ENCODE measurements around the gene PHF12. TPM values are rescaled to one million over a fixed set of nuclear protein-coding genes. Genes with fewer than 3 reads are reported as not detected.
A peak's percentile ranks its signal among the peaks of the same experiment; 100 is the strongest.

Gene PHF12
- total and polyA plus RNA-seq, 2 donors (not counting 1 experiment from before 2014, with no cell fraction given): 10.1 to 14.2 TPM

- H3K36me3 ChIP-seq (ENCODE audit: control insufficient read depth, insufficient read depth, low read length): peaks cover 5% of the 10 kb centered on the region
- H3K9ac ChIP-seq (ENCODE audit: insufficient read depth, low read length): no peak overlapping the region
- no peak overlapping the region for H3K4me3 ChIP-seq (replicated peaks in 1 of 4; ENCODE audit: control extremely low read depth in 1 of 4, insufficient read depth in 1 of 4, low read depth in 3 of 4, low read length in 4 of 4)
- peaks cover 13% of the 10 kb centered on the region for H3K4me1 ChIP-seq (ENCODE audit: control insufficient read depth, extremely low read depth, insufficient read depth, low read length)
- H3K27ac ChIP-seq (ENCODE audit: insufficient read depth, low read length): peak overlapping the region; percentile 28
- H3K9me3 ChIP-seq (ENCODE audit: control insufficient read depth, insufficient read depth, low read depth, low read length): no peaks in the 10 kb centered on the region
- H3K79me2 ChIP-seq (ENCODE audit: control insufficient read depth, insufficient read depth, low read length): peaks cover 42% of the 10 kb centered on the region
- no peak overlapping the region for H2AFZ ChIP-seq (ENCODE audit: low read length)
- H3K4me2 ChIP-seq (ENCODE audit: extremely low read depth, insufficient read depth, low read length): no peak overlapping the region
- H4K20me1 ChIP-seq (ENCODE audit: control insufficient read depth, extremely low read depth, insufficient read depth, low read length): peaks cover 3% of the 10 kb centered on the region
- DNase-seq (ENCODE audit: low read depth in 2 of 2): no peak
- TF ChIP-seq EZH2 (IDR thresholded peaks at IDR 0.05; ENCODE audit: low read length, missing control alignments) (no peak), CTCF (conservative IDR thresholded peaks at IDR 0.05 in 1 of 2, IDR thresholded peaks at IDR 0.05 in 1 of 2; ENCODE audit: low read depth in 1 of 2, low read length in 2 of 2) (no peak)
- H3K27me3 ChIP-seq (ENCODE audit: control insufficient read depth, insufficient read depth, low read length): no peaks in the 10 kb centered on the region
Measured at GRCh38 chr17:28926366-28926765, 25.0 kb downstream of the PHF12 start.

- Histone ChIP-seq H3K27ac (ENCODE audit: insufficient read depth, low read length) (peak overlapping the region; percentile 58), H3K79me2 (ENCODE audit: control insufficient read depth, insufficient read depth, low read length) (peaks cover 40% of the 10 kb centered on the region), H3K4me1 (ENCODE audit: control insufficient read depth, extremely low read depth, insufficient read depth, low read length) (peaks cover 13% of the 10 kb centered on the region), H3K9me3 (ENCODE audit: control insufficient read depth, insufficient read depth, low read depth, low read length) (no peaks in the 10 kb centered on the region), H3K4me3 (replicated peaks in 1 of 4; ENCODE audit: control extremely low read depth in 1 of 4, insufficient read depth in 1 of 4, low read depth in 3 of 4, low read length in 4 of 4) (no peak overlapping the region), H3K4me2 (ENCODE audit: extremely low read depth, insufficient read depth, low read length) (peak overlapping the region; percentile 30), H4K20me1 (ENCODE audit: control insufficient read depth, extremely low read depth, insufficient read depth, low read length) (peaks cover 3% of the 10 kb centered on the region), H3K27me3 (ENCODE audit: control insufficient read depth, insufficient read depth, low read length) (no peaks in the 10 kb centered on the region), H3K36me3 (ENCODE audit: control insufficient read depth, insufficient read depth, low read length) (peaks cover 7% of the 10 kb centered on the region), H2AFZ (ENCODE audit: low read length) (no peak overlapping the region), H3K9ac (ENCODE audit: insufficient read depth, low read length) (no peak overlapping the region)
- peak; percentile 80 to 93 for DNase-seq (ENCODE audit: low read depth in 2 of 2)
- TF ChIP-seq EZH2 (IDR thresholded peaks at IDR 0.05; ENCODE audit: low read length, missing control alignments) (no peak), CTCF (conservative IDR thresholded peaks at IDR 0.05 in 1 of 2, IDR thresholded peaks at IDR 0.05 in 1 of 2; ENCODE audit: low read depth in 1 of 2, low read length in 2 of 2) (no peak)
Measured at GRCh38 chr17:28925912-28926365, 25.4 kb downstream of the PHF12 start.

GRCh38 chr17:28920201-28920600 lies 31.1 kb downstream of the PHF12 start:
- Histone ChIP-seq H2AFZ (ENCODE audit: low read length) (no peak overlapping the region), H3K27ac (ENCODE audit: insufficient read depth, low read length) (no peak overlapping the region), H3K27me3 (ENCODE audit: control insufficient read depth, insufficient read depth, low read length) (no peaks in the 10 kb centered on the region), H4K20me1 (ENCODE audit: control insufficient read depth, extremely low read depth, insufficient read depth, low read length) (no peaks in the 10 kb centered on the region), H3K79me2 (ENCODE audit: control insufficient read depth, insufficient read depth, low read length) (peaks cover 10% of the 10 kb centered on the region), H3K4me3 (replicated peaks in 1 of 4; ENCODE audit: control extremely low read depth in 1 of 4, insufficient read depth in 1 of 4, low read depth in 3 of 4, low read length in 4 of 4) (no peak overlapping the region), H3K4me2 (ENCODE audit: extremely low read depth, insufficient read depth, low read length) (no peak overlapping the region), H3K9ac (ENCODE audit: insufficient read depth, low read length) (no peak overlapping the region), H3K36me3 (ENCODE audit: control insufficient read depth, insufficient read depth, low read length) (peaks cover 27% of the 10 kb centered on the region), H3K9me3 (ENCODE audit: control insufficient read depth, insufficient read depth, low read depth, low read length) (no peaks in the 10 kb centered on the region), H3K4me1 (ENCODE audit: control insufficient read depth, extremely low read depth, insufficient read depth, low read length) (peaks cover 1% of the 10 kb centered on the region)
- DNase-seq (ENCODE audit: low read depth in 2 of 2): no peak
- TF ChIP-seq CTCF (conservative IDR thresholded peaks at IDR 0.05 in 1 of 2, IDR thresholded peaks at IDR 0.05 in 1 of 2; ENCODE audit: low read depth in 1 of 2, low read length in 2 of 2) (no peak), EZH2 (IDR thresholded peaks at IDR 0.05; ENCODE audit: low read length, missing control alignments) (no peak)
